Muscle of arm (tissue), 12 donors: ENCODE data around the gene FXYD2. TPM values are rescaled to one million over a fixed set of nuclear protein-coding genes. Genes with fewer than 3 reads are reported as not detected.

ENCODE experiments used
- DNase-seq: peaks from one replicate; pipeline ENCODE4 v3.0.0-alpha.2; 2013
- polyA plus RNA-seq, 12 donors: library from polyadenylated mRNA; unstranded; fragments of 120-200 nt; gene quantifications; one replicate each; pipeline ENCODE4 v1.2.1, GENCODE V29; 2013; ENCODE audit not compliant: insufficient read length in 12 of 12

The FXYD2 gene
- polyA plus RNA-seq, 12 donors = 0.46 to 2.7 (median 1.5) TPM; not detected in 2

GRCh38 chr11:117771197-117771596 is 53.3 kb downstream of the FXYD2 start:
- no peak for DNase-seq

GRCh38 chr11:117770061-117770460 is 54.5 kb downstream of the FXYD2 start:
- no peak for DNase-seq

Other genes with a start within 250 kb of the FXYD2 start
- 1 to 10 TPM in 1 of 12 donors, under 1 TPM in 9, not detected in 2; 0.27 to 2.4 (median 0.68) TPM for gene DSCAML1, start 27.5 kb downstream of the FXYD2 start, polyA plus RNA-seq
- 100 to 1,000 TPM in 11 of 12 donors, not detected in 1; 132 to 202 (median 166) TPM for gene FXYD6, start 51.9 kb upstream of the FXYD2 start, polyA plus RNA-seq
- gene TMPRSS13, start 104.7 kb upstream of the FXYD2 start, polyA plus RNA-seq = 1 to 10 TPM in 2 of 12 donors, under 1 TPM in 6, not detected in 4; 0.11 to 3.6 (median 0.28) TPM
- gene IL10RA, start 161.7 kb upstream of the FXYD2 start, polyA plus RNA-seq = 1 to 10 TPM in 11 of 12 donors, not detected in 1; 2.6 to 9.2 (median 4.4) TPM